IPS-18c (cell line): Measurements from ENCODE around the gene ITGAL.

Source experiments
- H3K4me3 ChIP-seq: 2 replicates; pipeline ENCODE4 v1.7.0; 2013; ENCODE audit warnings: low read depth, mild to moderate bottlenecking, low read length, moderate library complexity; ENCODE audit not compliant: insufficient read depth
- H3K9me3 ChIP-seq: one replicate; pipeline ENCODE4 v1.6.1; 2013; ENCODE audit warnings: mild to moderate bottlenecking, low read length, moderate library complexity; ENCODE audit not compliant: control insufficient read depth, insufficient read depth

Gene ITGAL

DNA sequence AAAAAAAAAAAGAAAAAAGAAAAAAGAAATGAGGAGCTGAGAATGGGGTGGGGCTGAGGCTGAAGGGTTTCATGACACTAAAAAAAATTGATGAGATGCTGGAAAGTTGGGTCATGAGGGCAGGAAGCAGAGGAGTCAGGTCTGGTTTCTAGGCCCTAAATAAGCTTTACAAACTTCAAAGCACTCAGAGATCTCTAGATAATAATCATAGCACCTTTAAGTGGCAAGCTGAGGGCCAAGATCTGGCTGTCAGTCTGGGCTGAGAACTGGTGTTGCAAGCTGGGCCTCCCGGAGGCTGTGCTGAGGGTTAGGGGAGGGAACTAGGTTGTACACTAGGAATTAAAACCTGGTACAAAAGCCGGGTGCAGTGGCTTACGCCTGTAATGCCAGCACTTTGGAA, 79.2 kb downstream of the ITGAL start:
- Histone ChIP-seq H3K9me3 (peaks cover 2% of the 10 kb centered on the region), H3K4me3 (no peak overlapping the region)

DNA sequence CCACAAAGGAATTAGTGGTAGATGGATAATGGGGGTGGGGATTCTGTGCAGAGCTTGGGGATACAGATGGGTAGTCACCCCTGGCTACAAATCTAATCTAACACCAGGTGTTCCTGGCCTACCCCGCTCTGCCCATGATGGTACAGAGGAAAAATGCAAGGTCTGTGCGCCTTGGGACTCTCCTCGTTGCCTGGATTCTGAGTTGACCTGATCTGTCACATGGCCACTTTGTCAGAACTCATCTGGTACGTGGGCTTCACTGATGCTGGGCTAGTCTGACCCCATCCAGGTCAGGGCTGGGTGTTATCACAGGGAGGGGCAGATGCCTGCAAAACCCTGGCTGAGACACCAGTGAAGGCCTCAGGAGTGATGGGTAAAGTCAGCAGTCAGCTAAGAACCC, 80.4 kb downstream of the ITGAL start:
- H3K4me3 ChIP-seq, result no peak overlapping the region
- H3K9me3 ChIP-seq, result peaks cover 2% of the 10 kb centered on the region

DNA sequence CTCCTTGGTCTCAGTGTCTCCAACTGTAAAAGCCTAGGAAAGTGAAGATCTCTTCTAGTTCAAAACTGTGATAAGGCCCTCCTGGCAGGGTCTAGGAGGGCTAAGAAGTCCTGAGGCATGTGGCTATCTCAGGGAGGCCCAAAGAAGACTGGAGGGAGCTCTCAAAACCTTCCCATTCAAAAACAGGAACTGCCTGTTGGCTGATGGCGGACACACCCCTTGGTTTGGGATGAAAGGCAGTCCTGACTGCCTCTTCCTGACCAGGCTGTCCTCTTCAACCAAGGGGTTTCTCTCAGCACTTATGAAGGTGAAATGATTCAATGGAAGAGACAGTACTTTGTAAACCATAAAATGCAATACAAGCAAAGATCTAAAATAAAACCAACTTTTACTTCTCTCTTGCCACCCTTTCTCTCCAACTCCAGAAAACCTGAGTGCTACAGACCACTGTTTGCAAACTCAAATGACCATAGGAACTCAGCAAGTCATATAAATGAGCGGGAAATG, 80.9 kb downstream of the ITGAL start:
- peaks cover 2% of the 10 kb centered on the region for H3K9me3 ChIP-seq

DNA sequence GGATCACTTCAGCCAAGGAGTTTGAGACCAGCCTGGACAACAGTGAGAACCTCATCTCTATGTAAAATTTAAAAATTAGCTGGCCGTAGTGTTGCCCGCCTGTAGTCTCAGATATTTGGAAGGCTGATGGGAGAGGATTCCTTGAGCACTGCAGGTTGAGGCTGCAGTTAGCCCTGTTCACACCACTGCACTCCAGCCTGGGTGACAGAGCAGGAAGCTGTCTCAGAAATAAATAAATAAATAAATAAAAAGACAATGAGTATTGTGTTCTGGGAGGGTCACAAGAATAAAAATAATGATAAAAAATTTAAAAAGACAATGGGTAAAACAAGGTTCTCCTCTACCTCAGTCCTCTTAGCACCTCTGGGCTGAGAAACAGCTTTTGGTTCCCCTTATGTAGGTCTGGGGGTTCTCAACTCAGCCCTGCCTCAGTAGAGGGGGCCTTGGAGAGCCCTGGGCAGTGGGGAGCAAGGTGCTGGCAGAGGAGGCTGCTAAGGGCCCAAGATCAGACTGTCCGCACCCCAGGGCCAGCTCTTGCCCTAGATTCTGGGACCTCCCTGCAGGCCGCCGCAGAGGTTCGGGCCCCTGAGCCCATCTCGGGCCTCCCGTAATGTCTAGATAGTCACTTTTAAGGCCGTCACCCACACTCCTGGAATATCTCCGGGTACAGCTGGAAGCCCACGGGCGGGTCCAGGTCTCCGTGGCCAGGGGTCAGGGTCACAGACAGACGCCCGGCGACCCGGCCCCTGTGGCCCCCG, 82.2 kb downstream of the ITGAL start:
- peaks cover 2% of the 10 kb centered on the region for H3K9me3 ChIP-seq
- H3K4me3 ChIP-seq, result no peak overlapping the region

More for the DNA sequence above, 80.9 kb downstream of the ITGAL start:
- no peak overlapping the region for H3K4me3 ChIP-seq

DNA sequence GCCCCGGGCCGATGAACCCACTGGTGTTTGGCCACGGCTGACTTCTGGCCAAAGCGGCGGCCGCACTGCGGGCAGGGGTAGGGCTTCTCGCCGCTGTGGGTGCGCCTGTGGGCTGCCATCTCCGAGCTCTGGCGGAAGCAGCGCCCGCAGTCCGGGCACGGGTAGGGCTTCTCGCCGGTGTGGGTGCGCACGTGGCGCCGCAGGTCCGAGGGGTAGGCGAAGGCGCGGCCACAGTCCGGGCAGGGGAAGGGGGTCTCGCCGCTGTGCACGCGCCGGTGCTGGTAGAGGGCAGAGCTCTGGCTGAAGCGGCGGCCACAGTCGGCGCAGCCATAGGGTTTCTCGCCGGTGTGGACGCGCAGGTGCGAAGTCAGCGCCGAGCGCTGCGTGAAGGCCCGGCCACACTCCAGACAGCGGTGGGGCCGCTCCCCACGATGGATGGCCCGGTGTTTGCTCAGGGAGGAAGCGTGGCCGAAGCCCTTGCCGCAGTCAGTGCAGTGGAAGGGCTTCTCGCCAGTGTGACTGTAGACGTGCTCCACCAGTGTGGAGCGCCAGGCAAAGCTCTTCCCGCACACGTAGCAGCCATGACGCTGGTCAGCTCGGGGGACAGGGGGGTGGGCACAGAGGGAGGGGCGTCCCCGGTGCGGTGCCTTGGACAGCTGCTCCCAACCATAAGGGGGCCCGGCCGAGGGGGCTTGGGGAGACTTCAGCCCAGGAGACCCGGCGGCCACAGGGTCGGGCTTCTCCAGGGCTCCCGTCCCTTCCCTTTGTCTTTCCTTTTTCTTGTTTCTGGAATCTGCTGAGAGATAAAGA, 83.0 kb downstream of the ITGAL start:
- no peak overlapping the region for H3K4me3 ChIP-seq
- H3K9me3 ChIP-seq, result peaks cover 2% of the 10 kb centered on the region

DNA sequence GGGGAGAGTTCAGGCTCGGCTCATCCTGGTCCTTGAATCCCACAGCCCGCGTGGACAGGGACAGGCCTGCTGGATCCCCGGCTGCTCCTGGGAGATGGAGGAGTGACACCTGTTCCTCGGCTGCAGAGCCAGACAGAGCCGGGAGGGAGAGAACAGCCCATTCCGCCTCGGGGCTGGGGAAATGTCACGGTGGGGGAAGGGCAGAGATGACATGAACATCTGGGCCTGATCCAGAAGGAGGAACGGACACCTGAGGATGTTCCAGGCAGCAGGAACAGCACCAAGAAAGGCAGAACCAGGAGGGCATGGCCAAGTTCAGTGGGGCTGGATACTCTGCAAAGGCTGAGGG, 83.6 kb downstream of the ITGAL start:
- no peak overlapping the region; the same call in 1 of the 2 replicates for H3K4me3 ChIP-seq
- peaks cover 2% of the 10 kb centered on the region for H3K9me3 ChIP-seq

DNA sequence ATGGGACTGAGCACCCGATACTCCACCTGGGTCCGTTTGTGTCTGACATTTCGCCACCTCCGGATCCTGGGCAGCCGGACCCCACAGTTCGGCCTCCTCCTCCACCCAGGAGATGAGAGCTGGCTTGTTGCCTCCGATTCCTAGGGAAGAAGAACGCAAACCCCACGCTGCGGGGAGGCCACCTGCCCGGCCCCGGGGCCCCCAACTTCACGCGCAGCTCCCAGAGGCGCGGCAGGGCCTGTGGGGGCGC, 85.1 kb downstream of the ITGAL start:
- Histone ChIP-seq H3K9me3 (no peaks in the 10 kb centered on the region), H3K4me3 (peak overlapping the region; percentile 87)

DNA sequence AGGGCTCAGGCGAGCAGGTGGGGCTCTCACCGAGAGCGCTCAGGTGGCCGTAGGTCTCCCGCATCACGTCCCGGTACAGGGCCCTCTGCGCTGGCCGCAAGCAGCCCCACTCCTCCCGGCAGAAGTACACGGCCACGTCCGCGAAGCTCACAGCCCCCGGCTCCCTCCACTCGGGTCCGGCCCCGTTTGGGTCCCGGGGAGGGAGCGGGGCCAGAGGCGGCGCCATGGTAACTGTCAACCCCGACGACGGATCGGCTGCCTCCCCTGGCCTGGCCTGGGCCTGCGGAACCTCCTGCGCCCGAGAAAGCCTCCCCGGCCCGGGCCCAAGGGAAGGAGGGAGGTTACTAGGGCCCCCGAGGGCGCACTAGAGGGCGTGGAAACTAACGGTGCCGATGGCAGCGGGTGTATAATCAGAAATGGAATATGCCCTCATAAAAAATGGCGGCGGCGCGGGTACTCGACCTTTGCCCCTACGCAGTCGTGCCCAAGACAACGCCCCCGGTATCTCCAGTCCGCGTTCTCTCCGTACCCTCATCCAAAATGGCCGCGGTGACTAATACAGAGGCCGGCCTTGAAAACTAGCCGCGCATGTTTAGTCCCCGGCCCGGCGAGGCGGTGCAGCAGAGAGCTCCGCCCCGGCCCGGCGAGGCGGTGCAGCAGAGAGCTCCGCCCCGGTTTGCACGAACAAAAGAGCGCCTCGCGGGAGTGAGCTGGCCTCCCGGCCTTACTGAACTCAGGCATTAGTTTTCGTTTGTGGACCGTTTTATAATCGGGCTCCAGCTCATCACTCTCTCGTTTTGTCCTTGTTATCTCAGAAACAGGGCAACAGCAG, 85.6 kb downstream of the ITGAL start, which contains the start of gene ZNF764:
ZNF764 (minus strand) TSS at position 418 of the 832 bp plus-strand sequence; CDS start at position 226, 192 bp downstream.
- H3K4me3 ChIP-seq, result peak within 1 kb of the TSS; percentile 87

DNA sequence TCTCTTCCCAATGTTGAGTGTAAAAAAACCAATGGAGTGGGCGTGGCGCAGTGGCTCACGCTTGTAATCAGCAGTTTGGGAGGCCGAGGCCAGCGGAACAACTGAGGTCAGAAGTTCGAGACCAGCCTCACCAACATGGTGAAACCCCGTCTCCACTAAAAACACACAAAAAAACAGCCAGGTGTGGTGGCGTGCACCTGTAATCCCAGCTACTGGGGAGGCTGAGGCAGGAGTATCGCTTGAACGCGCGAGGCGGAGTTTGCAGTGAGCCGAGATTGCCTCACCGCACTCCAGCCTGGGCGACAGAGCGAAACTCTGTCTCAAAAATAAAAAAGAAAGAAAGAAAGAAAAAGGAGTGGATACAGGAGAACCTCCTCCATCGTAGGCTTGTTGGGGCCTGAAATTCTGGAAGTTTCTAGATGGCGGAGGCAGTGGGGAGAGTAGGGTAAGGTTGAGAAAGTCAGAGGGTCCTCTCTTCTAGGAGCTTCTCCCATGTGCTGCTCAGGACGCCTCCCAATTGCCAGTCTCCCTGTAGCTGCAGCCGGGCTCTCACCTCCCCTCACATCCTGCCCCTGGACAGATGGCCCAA, 86.3 kb downstream of the ITGAL start:
- no peaks in the 10 kb centered on the region for H3K9me3 ChIP-seq
- peak overlapping the region; percentile 30; the same call in 1 of the 2 replicates for H3K4me3 ChIP-seq

More for the DNA sequence above, 85.6 kb downstream of the ITGAL start, which contains the start of gene ZNF764:
- no peaks in the 10 kb centered on the region for H3K9me3 ChIP-seq

DNA sequence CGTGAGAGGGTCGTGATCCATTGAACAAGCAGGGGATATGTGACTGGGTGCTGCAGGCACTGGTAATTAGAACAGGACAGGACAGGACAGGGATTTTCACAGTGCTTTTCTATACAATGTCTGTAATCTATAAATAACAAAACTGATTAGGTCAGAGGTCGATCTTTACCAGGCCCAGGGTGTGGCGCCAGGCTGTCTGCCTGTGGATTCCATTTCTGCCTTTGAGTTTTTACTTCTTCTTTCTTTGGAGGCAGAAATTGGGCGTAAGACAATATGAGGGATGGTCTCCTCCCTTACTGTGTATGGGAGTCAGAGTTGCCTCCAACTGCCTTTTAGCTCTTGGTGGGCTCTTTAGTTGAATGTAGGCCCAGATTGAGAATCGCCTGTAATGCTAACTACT, 87.1 kb downstream of the ITGAL start:
- no peaks in the 10 kb centered on the region for H3K9me3 ChIP-seq
- H3K4me3 ChIP-seq, result no peak overlapping the region

DNA sequence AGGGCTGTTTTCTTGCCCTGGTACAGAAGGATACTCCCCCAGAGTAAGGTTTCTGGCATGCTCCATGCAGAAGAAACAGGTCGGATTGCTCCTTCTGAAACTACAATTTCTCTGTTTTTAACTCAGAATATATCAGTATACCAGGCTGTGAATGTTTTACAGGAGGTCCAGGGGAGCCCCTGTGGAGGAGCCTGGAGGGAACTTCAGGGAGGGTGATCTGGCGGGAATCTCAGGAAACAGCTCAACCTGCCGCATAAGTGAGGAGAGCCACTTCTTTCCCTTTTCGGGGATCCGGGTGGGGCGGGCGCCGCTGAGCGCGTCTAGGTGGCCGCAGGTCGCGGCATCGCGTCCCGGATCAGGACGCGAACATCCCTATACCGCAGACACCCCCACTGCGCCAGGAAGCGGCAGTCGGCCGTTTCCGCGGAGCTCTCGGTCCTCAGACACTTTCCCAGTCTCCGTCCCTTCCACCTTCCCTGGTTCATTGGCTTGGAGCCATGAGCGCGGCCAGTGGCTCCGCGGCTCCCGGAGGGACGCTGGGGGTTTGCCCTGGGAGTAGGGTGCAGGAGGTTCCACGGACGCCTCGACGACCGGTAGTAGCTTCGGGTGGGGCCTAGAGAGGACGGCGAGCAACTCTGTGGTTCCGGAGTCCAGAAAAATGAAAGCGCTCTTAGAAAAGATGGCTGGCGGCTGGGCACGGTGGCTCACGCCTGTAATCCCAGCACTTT, 88.7 kb downstream of the ITGAL start:
- H3K4me3 ChIP-seq, result peak overlapping the region; percentile 6; the same call in 1 of the 2 replicates
- H3K9me3 ChIP-seq, result no peaks in the 10 kb centered on the region

DNA sequence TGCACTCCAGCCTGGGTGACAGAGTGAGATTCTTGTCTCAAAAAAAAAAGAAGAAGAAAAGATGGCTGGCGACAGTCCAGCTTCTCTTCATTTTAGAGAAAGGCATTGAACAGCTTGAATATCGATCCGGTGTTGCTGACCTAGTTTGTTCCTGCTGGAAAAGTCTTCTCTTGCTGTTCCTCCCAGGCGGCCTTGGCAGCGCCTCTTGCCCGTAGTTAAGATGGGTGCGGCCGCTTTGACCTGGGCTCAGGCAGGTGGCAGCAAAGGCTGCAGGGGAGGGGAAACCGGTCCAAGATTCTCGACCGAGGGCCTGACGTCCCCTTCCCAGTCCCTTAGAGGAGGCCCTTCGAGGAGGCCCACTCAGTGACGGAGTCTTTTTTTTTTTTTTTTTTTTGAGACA, 89.5 kb downstream of the ITGAL start:
- Histone ChIP-seq H3K9me3 (no peaks in the 10 kb centered on the region), H3K4me3 (no peak overlapping the region)

DNA sequence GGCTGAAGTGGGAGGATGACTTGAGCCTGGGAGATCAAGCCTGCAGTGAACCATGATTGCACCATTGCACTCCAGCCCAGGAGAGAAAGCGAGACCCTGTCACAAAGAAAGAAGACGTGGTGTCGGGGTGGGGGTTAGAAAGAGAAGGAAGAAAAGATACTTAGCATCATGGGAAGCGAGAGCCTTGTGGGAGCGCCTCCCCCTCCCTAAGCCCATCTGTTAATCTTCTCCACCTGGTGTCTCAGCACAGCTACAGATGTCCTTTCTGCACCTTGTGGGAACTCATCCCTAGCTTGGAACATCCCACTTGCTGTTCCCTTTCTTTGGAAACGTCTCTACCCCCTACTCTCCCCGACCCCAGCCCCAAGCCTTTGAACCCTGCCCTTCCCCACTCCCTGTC, 93.0 kb downstream of the ITGAL start:
- Histone ChIP-seq H3K9me3 (no peaks in the 10 kb centered on the region), H3K4me3 (no peak overlapping the region)

DNA sequence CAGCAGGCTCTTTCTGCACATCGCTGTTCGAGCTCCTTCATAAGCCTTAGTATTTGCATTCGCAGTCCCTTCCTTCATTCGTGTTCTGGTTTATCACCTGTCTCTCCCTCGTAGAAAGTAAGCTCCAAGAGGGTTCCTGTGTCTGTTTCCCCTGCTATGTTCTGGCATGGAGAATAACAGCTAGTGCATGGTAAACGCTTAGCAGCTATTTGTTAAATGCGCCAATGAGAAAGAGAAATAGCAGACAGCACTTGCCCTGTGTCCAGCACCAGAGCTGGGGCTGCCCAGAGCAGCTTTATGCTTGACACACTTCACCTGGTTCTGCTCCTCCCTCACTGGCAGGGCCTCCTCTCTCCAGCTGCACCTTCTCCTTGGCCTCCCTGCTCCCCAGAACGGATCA, 93.4 kb downstream of the ITGAL start:
- Histone ChIP-seq H3K4me3 (no peak overlapping the region), H3K9me3 (no peaks in the 10 kb centered on the region)

DNA sequence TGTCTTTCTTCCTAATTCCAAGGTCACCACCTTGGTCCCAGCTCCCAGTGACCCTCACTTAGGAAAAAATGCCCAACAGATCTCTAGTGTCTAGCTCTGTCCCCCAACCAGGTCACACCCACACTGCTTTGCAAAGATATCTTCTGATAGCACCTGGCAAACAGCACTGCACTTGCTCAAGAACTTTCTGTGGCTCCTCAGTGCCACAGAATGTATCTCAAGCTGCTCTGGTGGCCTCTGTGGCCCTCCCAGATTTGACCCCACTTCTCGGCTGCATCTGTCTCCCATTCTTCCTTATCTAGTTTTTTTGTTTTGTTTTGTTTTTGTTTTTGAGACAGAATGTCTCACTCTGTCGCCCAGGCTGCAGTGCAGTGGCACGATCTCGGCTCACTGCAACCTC, 94.0 kb downstream of the ITGAL start:
- H3K4me3 ChIP-seq, result no peak overlapping the region

DNA sequence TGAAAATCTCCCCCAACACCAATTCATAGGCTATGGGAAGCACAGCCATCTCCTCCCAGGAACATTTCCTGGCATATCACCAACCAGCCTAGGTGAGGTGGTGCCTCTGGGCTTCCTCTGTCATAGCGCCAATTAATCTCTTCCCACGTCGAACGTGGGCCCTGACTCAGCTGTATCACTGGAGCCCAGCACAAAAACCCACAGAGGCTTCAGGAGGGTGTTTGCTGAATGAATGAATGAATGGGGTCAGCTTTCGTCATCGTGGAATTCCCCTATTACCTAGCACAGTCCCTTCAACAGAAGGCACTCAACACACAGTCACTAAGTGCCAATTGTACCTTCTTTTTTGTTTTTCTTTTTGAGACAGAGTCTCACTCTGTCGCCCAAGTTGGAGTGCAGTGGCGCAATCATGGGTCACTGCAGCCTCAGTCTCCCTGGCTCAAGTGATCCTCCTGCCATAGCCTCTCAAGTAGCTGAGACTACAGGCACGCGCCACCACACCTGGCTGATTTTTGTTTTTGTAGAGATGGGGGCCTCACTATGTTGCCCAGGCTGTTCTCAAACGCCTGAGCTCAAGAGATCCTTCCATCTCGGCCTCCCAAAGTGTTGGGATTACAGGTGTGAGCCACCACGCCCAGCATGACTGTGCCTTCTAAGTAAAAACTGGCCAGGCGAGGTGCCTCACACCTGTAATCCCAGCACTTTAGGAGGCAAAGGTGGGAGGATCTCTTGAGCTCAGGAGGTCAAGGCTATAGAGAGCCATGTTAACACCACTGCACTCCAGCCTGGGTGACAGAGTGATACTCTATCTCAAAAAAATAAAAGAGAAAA, 94.8 kb downstream of the ITGAL start:
- Histone ChIP-seq H3K4me3 (no peak overlapping the region), H3K9me3 (no peaks in the 10 kb centered on the region)

More for the DNA sequence above, 94.0 kb downstream of the ITGAL start:
- no peaks in the 10 kb centered on the region for H3K9me3 ChIP-seq
